ENCODE results near the gene NFKBIZ.

- TF ChIP-seq POLR2A (IDR thresholded peaks at IDR 0.05; ENCODE audit: low read depth, low read length) (no peak), CTCF (IDR thresholded peaks at IDR 0.05; ENCODE audit: extremely low read depth in 1 of 2, insufficient read depth in 1 of 2, low read depth in 1 of 2, low read length in 2 of 2) (no peak)
Observed at GRCh38 chr3:101884776-101885175, 35.5 kb downstream of the NFKBIZ start.
